Upper lobe of left lung (tissue), 4 donors: Measurements from ENCODE around the gene ZC3H15.

Experiments
- POLR2A ChIP-seq, 4 donors: fragments of 450-650 bp; IDR thresholded peaks; one replicate each; pipeline ENCODE4 v1.5.1; 2016 to 2017; ENCODE audit warnings: antibody characterized with exemption in 4 of 4, mild to moderate bottlenecking in 2 of 4
- POLR2AphosphoS5 ChIP-seq, 2 donors: sonication (generic); formaldehyde crosslinking; IDR thresholded peaks; one replicate each; pipeline ENCODE4 v1.5.1; 2017; ENCODE audit warnings: antibody characterized with exemption in 2 of 2
- TF ChIP-seq, protein P1 (sequence below), 6 experiments: fragments of 450-650 bp in 4 of 6; fragments of 200-600 bp in 2 of 6; sonication (generic) in 2 of 6; IDR thresholded peaks; one replicate each; pipeline ENCODE4 v1.5.1; 2016 to 2019; ENCODE audit warnings: antibody characterized with exemption in 6 of 6

DNA sequence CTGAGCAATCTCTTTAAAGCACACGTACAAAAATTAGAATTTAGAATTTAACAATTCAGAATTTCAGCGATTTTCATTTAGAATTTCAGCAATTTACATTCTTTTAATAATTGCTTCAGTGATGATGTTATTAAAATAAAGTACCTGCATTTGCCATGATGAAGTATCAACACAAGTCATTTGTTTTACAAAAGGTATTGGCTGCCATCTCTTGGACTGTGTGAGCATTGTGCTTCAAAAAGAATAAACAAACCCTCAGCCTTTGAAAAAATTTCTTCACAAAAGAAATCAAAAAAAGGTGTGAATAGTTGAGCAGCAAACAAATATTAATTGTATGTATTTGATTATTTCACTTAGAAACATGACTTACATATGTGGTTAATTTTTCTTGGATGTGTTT lies 27.1 kb upstream of the ZC3H15 start:
- TF ChIP-seq, protein P1, sequence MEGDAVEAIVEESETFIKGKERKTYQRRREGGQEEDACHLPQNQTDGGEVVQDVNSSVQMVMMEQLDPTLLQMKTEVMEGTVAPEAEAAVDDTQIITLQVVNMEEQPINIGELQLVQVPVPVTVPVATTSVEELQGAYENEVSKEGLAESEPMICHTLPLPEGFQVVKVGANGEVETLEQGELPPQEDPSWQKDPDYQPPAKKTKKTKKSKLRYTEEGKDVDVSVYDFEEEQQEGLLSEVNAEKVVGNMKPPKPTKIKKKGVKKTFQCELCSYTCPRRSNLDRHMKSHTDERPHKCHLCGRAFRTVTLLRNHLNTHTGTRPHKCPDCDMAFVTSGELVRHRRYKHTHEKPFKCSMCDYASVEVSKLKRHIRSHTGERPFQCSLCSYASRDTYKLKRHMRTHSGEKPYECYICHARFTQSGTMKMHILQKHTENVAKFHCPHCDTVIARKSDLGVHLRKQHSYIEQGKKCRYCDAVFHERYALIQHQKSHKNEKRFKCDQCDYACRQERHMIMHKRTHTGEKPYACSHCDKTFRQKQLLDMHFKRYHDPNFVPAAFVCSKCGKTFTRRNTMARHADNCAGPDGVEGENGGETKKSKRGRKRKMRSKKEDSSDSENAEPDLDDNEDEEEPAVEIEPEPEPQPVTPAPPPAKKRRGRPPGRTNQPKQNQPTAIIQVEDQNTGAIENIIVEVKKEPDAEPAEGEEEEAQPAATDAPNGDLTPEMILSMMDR (IDR thresholded peaks at IDR 0.05): peak in 2 of 6 experiments; percentile 11 to 12
- TF ChIP-seq POLR2A (IDR thresholded peaks at IDR 0.05) (no peak), POLR2AphosphoS5 (IDR thresholded peaks at IDR 0.05) (no peak)
